HG02759 (cell line): ENCODE results near the gene GGTA1.

Source experiments
- ATAC-seq: cut with Tn5 transposase; IDR thresholded peaks from one replicate; pipeline ENCODE4 v1.9.1; 2021; ENCODE audit warnings: mild to moderate bottlenecking, moderate library complexity; ENCODE audit not compliant: unreplicated experiment

Gene GGTA1

GRCh38 chr9:121424024-121424432, 75.6 kb downstream of the GGTA1 start:
- ATAC-seq: no peak

GRCh38 chr9:121411993-121412392, 87.7 kb downstream of the GGTA1 start:
- ATAC-seq: no peak

GRCh38 chr9:121405899-121406298, 93.7 kb downstream of the GGTA1 start:
- ATAC-seq: no peak
